Activated naive CD8-positive, alpha-beta T cell treated with anti-CD3 and anti-CD28 coated beads for 36 hours (primary cell): Measurements from ENCODE around the gene DPEP1. TPM values are rescaled to one million over a fixed set of nuclear protein-coding genes. Genes with fewer than 3 reads are reported as not detected.
A peak's percentile ranks its signal among the peaks of the same experiment; 100 is the strongest.
"Not testable (repeated sequence)": the region's sequence is repeated elsewhere in the genome, so short reads cannot be mapped to it uniquely, and the experiment has no call there.

Source experiments
- DNase-seq: peaks from one replicate; pipeline ENCODE4 v3.0.0; 2021
- H3K27ac Mint-ChIP-seq: one replicate; pipeline ENCODE4 v1.8.0; 2022; ENCODE audit warnings: mild to moderate bottlenecking, moderate library complexity, mixed read lengths
- H3K27me3 Mint-ChIP-seq: one replicate; pipeline ENCODE4 v1.8.0; 2022; ENCODE audit warnings: mild to moderate bottlenecking, mixed read lengths
- H3K36me3 Mint-ChIP-seq: one replicate; pipeline ENCODE4 v1.8.0; 2021; ENCODE audit warnings: mild to moderate bottlenecking, mixed read lengths
- H3K4me1 Mint-ChIP-seq: one replicate; pipeline ENCODE4 v1.8.0; 2021; ENCODE audit warnings: mixed read lengths
- H3K4me3 Mint-ChIP-seq: one replicate; pipeline ENCODE4 v1.8.0; 2022; ENCODE audit warnings: mild to moderate bottlenecking, moderate library complexity, mixed read lengths
- H3K9me3 Mint-ChIP-seq: one replicate; pipeline ENCODE4 v1.8.0; 2022; ENCODE audit warnings: mixed read lengths
- total RNA-seq, 2 experiments: library from RNA; stranded (reverse); gene quantifications; one replicate each; pipeline ENCODE4 v1.2.3, GENCODE V29; 2021

DPEP1 gene
- total RNA-seq, 2 experiments from 2014 or later, result 0.16 TPM; not detected in 1

GRCh38 chr16:89586853-89587252, 26.6 kb upstream of the DPEP1 start:
- no peaks in the 10 kb centered on the region for H3K4me1 Mint-ChIP-seq
- DNase-seq, result no peak

GRCh38 chr16:89587676-89588075, 25.8 kb upstream of the DPEP1 start:
- not testable (repeated sequence) for DNase-seq, H3K9me3 Mint-ChIP-seq, H3K27me3 Mint-ChIP-seq, H3K4me1 Mint-ChIP-seq, H3K27ac Mint-ChIP-seq, H3K36me3 Mint-ChIP-seq, H3K4me3 Mint-ChIP-seq

More at GRCh38 chr16:89586853-89587252, 26.6 kb upstream of the DPEP1 start:
- no peaks in the 10 kb centered on the region for H3K9me3 Mint-ChIP-seq
- H3K36me3 Mint-ChIP-seq, result no peaks in the 10 kb centered on the region
- H3K27ac Mint-ChIP-seq, result no peak overlapping the region
- no peak overlapping the region for H3K4me3 Mint-ChIP-seq
- no peaks in the 10 kb centered on the region for H3K27me3 Mint-ChIP-seq

GRCh38 chr16:89588413-89589109, 24.9 kb upstream of the DPEP1 start:
- Mint-ChIP-seq H3K27ac (no peak overlapping the region), H3K27me3 (no peaks in the 10 kb centered on the region), H3K4me1 (peaks cover 1% of the 10 kb centered on the region), H3K4me3 (no peak overlapping the region), H3K36me3 (no peaks in the 10 kb centered on the region), H3K9me3 (no peaks in the 10 kb centered on the region)
- DNase-seq, result no peak

GRCh38 chr16:89589241-89589926, 24.1 kb upstream of the DPEP1 start:
- DNase-seq, result no peak
- no peaks in the 10 kb centered on the region for H3K9me3 Mint-ChIP-seq
- no peak overlapping the region for H3K27ac Mint-ChIP-seq
- no peak overlapping the region for H3K4me3 Mint-ChIP-seq
- H3K4me1 Mint-ChIP-seq, result peaks cover 5% of the 10 kb centered on the region
- no peaks in the 10 kb centered on the region for H3K36me3 Mint-ChIP-seq
- H3K27me3 Mint-ChIP-seq, result no peaks in the 10 kb centered on the region

- no peaks in the 10 kb centered on the region for H3K36me3 Mint-ChIP-seq
- no peaks in the 10 kb centered on the region for H3K9me3 Mint-ChIP-seq
- no peak overlapping the region for H3K4me3 Mint-ChIP-seq
- H3K4me1 Mint-ChIP-seq, result peaks cover 5% of the 10 kb centered on the region
- DNase-seq, result no peak
- H3K27me3 Mint-ChIP-seq, result no peaks in the 10 kb centered on the region
- H3K27ac Mint-ChIP-seq, result no peak overlapping the region
Observed at GRCh38 chr16:89593841-89594240, 19.6 kb upstream of the DPEP1 start.

- Mint-ChIP-seq H3K4me3 (no peak overlapping the region), H3K27me3 (no peaks in the 10 kb centered on the region), H3K36me3 (no peaks in the 10 kb centered on the region), H3K9me3 (no peaks in the 10 kb centered on the region), H3K27ac (no peak overlapping the region), H3K4me1 (peaks cover 5% of the 10 kb centered on the region)
- no peak for DNase-seq
Observed at GRCh38 chr16:89595330-89596060, 17.9 kb upstream of the DPEP1 start.

DNA sequence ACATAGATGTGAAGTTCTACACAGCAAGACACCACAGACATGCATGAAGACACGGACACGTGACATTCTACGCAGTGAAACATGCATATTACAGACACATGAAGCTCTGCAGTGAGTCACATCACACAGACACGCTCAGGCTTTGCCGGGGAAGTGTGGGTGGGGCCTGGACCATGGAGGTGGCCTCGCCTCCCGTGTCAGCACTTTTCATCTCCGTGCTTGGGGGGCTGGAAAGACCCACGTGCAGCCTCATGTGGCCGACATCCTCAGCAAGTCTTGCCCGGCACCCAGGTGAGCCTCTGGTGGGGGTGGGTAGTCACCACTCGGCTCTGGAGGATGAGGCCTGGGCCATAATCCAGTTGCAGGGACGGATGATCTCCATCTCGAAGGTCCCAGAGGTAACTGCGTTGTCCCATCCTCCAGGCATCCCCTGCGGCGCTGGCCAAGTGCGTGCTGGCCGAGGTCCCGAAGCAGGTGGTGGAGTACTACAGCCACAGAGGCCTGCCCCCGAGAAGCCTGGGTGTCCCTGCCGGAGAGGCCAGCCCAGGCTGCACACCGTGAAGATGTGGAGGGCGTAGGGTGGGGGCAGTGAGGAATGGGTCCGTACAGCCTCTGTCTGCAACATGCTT, 17.3 kb upstream of the DPEP1 start:
- H3K4me1 Mint-ChIP-seq, result peaks cover 5% of the 10 kb centered on the region
- no peaks in the 10 kb centered on the region for H3K9me3 Mint-ChIP-seq
- no peaks in the 10 kb centered on the region for H3K36me3 Mint-ChIP-seq
- no peak overlapping the region for H3K27ac Mint-ChIP-seq
- no peak for DNase-seq
- no peaks in the 10 kb centered on the region for H3K27me3 Mint-ChIP-seq
- no peak overlapping the region for H3K4me3 Mint-ChIP-seq

GRCh38 chr16:89596957-89597649, 16.3 kb upstream of the DPEP1 start:
- Mint-ChIP-seq H3K4me1 (peaks cover 5% of the 10 kb centered on the region), H3K27ac (no peak overlapping the region), H3K4me3 (no peak overlapping the region), H3K9me3 (no peaks in the 10 kb centered on the region), H3K36me3 (no peaks in the 10 kb centered on the region), H3K27me3 (no peaks in the 10 kb centered on the region)
- DNase-seq, result no peak

DNA sequence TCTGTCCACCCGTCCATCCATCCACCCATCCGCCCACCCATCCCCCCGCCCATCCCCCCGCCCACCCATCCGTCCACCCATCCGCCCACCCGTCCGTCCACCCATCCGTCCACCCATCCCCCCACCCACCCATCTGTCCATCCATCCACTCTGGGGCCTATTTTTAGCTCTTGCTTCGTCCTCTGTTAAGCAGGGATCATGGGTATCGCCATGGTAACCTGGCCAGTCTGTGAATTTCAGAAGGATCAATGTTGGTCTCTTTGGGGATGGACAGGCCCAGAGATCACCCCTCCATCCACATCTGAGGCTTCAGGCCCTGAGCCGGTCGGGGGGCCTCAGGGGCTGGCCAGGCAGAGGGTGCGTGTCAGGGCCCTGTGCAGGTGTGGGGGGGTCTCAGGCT, 15.2 kb upstream of the DPEP1 start:
- Mint-ChIP-seq H3K4me3 (no peak overlapping the region), H3K4me1 (peaks cover 13% of the 10 kb centered on the region), H3K27me3 (no peaks in the 10 kb centered on the region), H3K9me3 (no peaks in the 10 kb centered on the region), H3K36me3 (no peaks in the 10 kb centered on the region), H3K27ac (no peak overlapping the region)
- no peak for DNase-seq

DNA sequence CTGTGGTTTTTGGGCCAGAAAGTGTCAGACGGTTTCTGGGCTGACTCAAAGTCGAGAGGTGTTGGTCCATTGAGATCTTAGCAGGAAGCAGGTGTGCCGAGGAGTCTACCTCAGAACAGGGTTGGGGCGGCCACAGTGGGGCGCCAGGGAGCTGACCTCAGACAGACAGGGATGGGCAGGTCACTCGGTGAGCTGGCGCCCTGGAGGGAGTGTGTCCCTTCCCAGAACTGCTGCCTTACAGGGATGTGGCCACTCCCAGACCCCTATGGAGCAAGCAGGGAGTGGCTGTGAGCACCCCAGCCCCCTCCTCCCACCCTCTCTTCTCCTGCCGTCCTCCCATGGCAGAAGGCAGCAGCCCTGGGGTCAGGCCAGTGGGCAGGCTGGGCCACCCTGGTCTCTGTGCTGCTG, 14.0 kb upstream of the DPEP1 start:
- Mint-ChIP-seq H3K4me1 (peaks cover 8% of the 10 kb centered on the region), H3K27me3 (no peaks in the 10 kb centered on the region), H3K4me3 (no peak overlapping the region), H3K27ac (no peak overlapping the region), H3K36me3 (no peaks in the 10 kb centered on the region), H3K9me3 (no peaks in the 10 kb centered on the region)
- DNase-seq, result peak; percentile 46

DNA sequence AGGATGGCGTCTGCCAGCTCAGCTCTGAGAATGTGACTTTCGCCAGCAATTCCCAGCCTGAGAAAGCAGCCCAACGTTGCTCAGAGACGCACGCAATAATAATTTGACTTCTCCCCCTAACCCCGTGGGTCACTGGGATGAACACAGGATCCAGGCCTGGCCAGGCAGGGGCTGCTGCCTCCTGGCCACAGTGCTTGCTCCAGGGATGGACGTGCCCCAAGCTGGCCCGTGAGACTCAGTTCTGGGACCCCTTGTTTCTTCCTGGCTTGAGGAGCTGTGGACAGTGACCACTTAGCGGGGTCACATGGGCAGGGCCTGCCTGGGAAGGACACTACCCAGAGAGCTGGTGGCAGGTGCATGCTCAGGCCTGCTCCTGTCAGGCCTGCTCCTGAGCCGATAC, 13.5 kb upstream of the DPEP1 start:
- Mint-ChIP-seq H3K4me3 (no peak overlapping the region), H3K36me3 (no peaks in the 10 kb centered on the region), H3K9me3 (no peaks in the 10 kb centered on the region), H3K4me1 (peaks cover 8% of the 10 kb centered on the region), H3K27me3 (no peaks in the 10 kb centered on the region), H3K27ac (no peak overlapping the region)
- no peak for DNase-seq

GRCh38 chr16:89600427-89600826, 13.0 kb upstream of the DPEP1 start:
- no peaks in the 10 kb centered on the region for H3K27me3 Mint-ChIP-seq
- no peak overlapping the region for H3K27ac Mint-ChIP-seq

DNA sequence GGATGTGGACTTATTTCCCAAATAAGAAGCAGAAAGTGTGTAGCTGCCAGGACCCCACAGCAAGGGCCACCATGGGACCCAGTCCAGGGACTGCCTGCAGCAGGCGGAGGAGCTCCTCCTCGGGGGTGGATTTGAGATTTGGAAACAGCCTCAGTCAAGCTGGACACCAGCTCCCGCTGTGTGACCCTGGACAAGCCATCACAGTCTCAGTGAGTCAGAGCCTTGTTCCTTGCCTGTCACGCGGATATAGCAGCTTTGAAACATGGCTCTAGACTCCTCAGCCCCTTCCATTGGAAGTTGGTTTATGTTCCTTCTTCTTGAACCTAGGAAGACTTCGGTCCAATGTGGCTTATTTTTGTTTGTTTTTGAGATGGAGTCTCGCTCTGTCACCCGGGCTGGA, 12.5 kb upstream of the DPEP1 start:
- Mint-ChIP-seq H3K27me3 (no peaks in the 10 kb centered on the region), H3K4me3 (no peak overlapping the region), H3K36me3 (no peaks in the 10 kb centered on the region), H3K9me3 (no peaks in the 10 kb centered on the region), H3K27ac (no peak overlapping the region), H3K4me1 (peaks cover 8% of the 10 kb centered on the region)
- no peak for DNase-seq

More at GRCh38 chr16:89600427-89600826, 13.0 kb upstream of the DPEP1 start:
- H3K4me1 Mint-ChIP-seq, result peaks cover 8% of the 10 kb centered on the region
- no peaks in the 10 kb centered on the region for H3K36me3 Mint-ChIP-seq
- H3K4me3 Mint-ChIP-seq, result no peak overlapping the region
- no peak for DNase-seq
- no peaks in the 10 kb centered on the region for H3K9me3 Mint-ChIP-seq

DNA sequence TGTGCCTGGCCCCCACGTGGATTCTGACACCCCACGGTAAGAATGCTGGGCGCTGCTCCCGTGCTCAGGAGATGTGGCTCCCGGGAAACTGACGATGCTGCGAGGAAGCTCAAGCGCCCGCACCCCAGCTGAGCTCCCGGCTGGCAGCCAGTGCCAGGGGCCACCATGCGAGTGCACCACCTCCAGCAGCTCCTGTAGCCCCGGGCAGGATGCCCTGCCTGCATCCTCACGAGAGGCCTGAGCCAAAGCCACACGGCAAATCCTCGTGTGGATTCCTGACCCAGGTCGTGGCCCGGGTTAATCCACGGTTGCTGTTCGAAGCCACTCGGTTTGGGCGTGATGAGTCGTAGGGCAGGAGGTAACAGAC, 11.6 kb upstream of the DPEP1 start:
- DNase-seq, result no peak
- Mint-ChIP-seq H3K27ac (no peak overlapping the region), H3K4me3 (no peak overlapping the region), H3K36me3 (no peaks in the 10 kb centered on the region), H3K9me3 (no peaks in the 10 kb centered on the region), H3K4me1 (peaks cover 8% of the 10 kb centered on the region), H3K27me3 (no peaks in the 10 kb centered on the region)
